ENCODE data around the gene SPRYD3.
"Not testable (repeated sequence)": the region's sequence is repeated elsewhere in the genome, so short reads cannot be mapped to it uniquely, and the experiment has no call there.

Gene SPRYD3, protein sequence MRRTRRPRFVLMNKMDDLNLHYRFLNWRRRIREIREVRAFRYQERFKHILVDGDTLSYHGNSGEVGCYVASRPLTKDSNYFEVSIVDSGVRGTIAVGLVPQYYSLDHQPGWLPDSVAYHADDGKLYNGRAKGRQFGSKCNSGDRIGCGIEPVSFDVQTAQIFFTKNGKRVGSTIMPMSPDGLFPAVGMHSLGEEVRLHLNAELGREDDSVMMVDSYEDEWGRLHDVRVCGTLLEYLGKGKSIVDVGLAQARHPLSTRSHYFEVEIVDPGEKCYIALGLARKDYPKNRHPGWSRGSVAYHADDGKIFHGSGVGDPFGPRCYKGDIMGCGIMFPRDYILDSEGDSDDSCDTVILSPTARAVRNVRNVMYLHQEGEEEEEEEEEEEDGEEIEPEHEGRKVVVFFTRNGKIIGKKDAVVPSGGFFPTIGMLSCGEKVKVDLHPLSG

GRCh38 chr12:53079226-53080117, at the start of gene SPRYD3:
Gene SPRYD3 (minus strand): TSS chr12:53079390. CDS start chr12:53079333, 57 bp downstream.
- peak; percentile 91 to 96 (median 92) for DNase-seq (ENCODE audit: low read depth in 4 of 4, low spot score in 1 of 4)

DNA sequence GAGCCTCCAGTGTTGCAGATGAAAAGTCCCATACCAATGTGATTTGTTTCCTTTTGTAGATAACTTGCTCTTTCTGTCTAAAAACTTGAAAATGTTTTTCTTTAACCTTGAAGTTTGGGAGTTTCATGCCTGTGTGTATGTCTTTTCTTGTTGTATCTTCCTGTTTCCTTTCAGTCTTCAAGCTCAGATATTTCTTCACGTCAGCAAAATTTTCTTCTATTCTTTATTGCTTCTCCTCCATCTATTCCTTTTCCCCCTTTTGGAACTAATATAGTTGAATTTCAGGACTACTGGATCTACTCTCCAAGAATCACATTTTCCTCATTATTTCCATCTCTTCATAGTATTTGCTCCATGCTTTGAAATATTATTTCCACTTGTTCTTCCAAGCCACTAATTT, 48.0 kb upstream of the SPRYD3 start:
- no peak for DNase-seq (ENCODE audit: low read depth in 4 of 4, low spot score in 1 of 4)

DNA sequence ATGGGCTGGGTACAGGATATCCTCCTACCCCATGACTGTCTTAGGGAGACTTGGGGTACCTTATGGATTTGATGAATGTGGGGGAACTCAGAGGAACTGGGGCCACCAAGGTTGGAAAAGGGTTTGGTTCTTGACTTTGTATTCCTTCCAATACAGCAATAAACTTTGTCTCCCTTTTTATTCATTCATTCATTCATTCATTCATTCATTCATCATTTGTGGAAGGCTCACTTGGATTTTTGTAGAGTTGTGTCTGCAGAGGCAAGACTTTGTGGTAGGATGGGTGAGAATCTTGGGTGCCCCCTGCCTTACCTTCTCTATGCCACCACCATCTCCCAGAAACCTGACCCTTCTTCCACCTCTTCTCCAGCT, 45.1 kb upstream of the SPRYD3 start:
- DNase-seq (ENCODE audit: low read depth in 4 of 4, low spot score in 1 of 4), result no peak

DNA sequence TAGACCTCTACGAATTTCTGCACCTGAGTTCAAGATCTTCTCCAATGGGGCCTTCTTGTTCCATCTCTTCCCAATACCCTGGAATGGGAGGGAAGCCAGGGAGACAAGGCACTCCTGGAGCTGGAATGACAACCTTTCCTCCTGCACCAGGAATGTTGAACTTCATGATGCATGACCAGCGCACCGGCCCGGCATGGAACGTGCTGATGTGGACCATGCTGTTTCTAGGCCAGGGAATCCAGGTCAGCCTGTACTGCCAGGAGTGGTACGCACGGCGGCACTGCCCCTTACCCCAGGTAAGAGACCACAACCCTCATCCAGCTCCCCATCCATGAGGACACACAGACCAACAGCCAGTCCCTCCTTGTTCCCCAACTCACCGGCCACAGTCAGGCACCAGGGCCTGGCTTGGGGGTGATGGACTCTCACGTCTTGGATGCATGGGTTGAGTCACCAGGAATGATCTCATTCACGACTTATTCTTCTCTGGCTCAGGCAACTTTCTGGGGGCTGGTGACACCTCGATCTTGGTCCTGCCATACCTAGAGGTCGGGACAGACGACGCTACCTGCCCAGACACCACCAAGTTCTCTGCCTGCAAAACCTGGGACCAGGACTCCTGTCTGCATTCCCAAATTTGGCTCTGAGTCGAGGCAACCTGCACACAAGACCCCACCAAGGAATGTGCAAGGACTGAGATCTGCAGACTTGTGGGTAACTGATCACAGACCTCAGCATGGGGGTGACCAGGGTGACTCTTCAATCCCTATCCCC, 44.6 kb upstream of the SPRYD3 start:
- no peak for DNase-seq (ENCODE audit: low read depth in 4 of 4, low spot score in 1 of 4)

GRCh38 chr12:53122961-53123468, 43.8 kb upstream of the SPRYD3 start:
- no peak for DNase-seq (ENCODE audit: low read depth in 4 of 4, low spot score in 1 of 4)

DNA sequence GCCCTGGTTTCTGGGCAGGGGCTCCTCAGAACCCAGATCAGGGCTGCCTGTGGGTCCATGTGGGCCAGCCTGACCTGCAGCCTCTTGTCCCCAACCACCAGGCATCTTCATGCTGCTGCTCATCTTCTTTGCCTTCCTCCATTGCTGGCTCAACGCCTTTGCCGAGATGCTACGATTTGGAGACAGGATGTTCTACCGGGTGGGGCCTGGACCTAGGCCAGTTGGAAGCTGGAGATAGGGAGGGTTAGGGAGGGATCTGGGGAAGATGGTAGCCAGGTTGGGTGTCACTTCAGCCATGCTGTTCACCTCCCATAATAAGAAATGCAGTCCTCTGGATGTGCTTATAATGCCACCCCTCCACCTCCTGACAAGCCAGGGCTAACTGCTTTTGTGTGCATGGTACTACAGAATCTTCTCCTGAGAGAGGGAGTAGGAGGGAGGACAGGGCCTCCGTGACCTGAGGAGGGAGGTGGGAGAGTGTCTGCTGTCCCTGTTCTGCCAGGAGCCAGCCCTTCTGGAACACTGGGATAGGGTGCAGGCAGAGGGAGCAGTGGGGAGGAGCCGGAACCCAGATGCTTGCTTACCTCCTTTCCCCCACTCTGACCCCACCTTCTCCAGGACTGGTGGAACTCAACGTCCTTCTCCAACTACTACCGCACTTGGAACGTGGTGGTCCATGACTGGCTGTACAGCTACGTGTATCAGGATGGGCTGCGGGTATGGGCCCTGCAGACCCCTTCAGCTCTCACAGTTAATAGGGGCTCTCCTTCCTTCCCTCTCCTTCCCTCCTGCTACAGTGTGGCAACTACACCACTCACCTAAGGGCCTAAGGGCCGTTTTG, 41.7 kb upstream of the SPRYD3 start:
- DNase-seq (ENCODE audit: low read depth in 4 of 4, low spot score in 1 of 4), result no peak

DNA sequence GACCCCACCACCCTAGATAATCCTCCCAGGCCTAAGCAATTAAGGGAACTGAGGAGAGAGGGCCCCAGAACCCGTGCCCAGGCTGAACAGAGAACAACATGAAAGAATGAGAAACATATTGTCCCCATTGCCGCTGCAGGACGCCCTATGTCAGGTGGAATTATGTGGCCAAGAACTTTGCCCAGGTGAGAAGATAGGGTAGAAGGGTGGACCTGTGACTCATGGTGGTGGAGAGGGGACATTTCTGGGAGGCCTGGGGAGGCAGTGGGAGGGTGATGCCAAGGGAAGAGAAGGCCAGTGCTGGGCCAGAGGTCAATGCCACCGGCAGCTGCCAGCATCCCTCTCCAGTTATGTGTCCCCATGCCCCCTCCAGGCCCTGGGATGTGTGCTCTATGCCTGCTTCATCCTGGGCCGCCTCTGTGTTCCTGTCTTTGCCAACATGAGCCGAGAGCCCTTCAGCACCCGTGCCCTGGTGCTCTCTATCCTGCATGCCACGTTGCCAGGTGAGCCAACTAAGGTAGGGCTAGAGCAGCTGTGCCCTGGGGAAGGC, 39.6 kb upstream of the SPRYD3 start:
- no peak for DNase-seq (ENCODE audit: low read depth in 4 of 4, low spot score in 1 of 4)

DNA sequence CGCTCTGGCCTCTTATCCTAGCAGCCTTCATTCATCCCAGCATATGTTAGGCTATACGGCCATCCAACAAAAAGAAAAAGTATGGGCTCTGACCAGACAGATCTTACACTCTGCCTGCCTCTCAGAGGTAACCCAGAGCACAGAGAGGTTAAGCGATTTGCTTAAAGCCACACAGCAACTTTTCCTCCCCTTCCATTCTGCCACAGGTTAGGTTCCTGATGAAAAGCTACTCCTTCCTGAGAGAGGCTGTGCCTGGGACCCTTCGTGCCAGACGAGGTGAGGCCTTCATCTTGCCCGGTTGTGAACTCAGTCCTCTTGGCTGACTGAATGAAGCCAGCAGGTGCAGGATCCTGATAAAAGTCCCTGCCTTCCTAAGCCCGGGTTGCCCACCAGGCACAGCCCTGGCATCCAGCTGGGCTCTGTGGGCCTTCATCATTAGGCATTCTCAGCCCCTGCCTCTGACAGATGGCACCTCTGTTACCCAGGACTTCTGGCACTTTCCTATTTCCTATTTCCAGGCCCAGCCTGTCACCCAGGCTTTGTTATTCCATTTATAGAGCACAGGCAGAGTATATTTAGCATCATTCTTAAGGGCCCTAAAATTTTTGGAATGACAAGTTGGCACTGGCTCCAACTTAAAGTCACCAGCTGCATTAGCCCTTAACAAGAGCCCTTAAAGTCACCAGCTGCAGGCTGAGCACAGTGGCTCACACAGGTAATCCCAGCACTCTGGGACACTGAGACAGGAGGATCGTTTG, 36.9 kb upstream of the SPRYD3 start:
- DNase-seq (ENCODE audit: low read depth in 4 of 4, low spot score in 1 of 4), result no peak

DNA sequence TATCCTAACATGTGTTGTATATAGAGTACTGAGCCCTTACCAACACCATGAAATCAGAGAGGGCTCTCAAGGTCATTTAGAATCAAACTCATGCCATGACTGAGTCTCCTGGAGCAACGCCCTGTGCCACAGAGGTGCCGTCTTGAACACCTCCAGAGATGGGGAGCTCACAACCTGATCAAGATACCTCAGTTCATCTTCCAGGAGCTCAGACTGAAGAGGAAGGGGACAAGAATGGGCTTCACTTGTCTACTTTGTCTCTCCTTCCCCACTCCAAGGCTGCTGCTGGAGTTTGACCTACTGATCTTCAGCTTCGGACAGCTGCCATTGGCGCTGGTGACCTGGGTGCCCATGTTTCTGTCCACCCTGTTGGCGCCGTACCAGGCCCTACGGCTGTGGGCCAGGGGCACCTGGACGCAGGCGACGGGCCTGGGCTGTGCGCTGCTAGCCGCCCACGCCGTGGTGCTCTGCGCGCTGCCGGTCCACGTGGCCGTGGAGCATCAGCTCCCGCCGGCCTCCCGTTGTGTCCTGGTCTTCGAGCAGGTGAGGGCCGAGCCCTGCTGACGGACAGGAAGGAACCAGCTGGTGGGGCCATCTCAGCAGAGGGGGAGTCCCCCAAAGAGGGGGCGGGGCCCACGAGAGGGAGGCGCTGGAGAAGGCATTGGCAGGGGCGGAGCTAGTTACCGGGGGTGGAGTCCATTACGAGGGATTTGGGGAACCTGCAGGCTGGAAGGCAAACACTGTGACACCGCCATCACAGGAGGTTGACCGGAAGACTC, 36.1 kb upstream of the SPRYD3 start:
- DNase-seq (ENCODE audit: low read depth in 4 of 4, low spot score in 1 of 4), result no peak

DNA sequence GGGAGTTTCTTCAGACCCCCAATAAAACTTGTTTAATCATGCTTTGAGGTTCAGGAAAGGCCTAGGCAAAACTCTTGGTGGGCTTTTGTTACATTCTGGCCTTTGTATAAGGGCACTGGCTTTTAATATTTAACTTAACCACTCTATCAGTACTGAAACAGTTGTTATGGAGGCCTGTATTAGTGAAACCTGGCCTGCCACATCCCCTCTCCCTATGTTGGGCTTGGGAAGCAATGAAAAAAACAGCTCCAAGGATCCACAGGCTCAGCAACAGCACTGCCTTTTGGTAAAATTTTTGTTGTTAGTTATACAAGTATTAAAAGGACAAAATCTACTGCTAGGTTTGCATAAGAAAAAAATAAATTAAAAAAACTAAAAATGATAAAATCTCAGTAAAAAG, 34.8 kb upstream of the SPRYD3 start:
- no peak for DNase-seq (ENCODE audit: low read depth in 4 of 4, low spot score in 1 of 4)

DNA sequence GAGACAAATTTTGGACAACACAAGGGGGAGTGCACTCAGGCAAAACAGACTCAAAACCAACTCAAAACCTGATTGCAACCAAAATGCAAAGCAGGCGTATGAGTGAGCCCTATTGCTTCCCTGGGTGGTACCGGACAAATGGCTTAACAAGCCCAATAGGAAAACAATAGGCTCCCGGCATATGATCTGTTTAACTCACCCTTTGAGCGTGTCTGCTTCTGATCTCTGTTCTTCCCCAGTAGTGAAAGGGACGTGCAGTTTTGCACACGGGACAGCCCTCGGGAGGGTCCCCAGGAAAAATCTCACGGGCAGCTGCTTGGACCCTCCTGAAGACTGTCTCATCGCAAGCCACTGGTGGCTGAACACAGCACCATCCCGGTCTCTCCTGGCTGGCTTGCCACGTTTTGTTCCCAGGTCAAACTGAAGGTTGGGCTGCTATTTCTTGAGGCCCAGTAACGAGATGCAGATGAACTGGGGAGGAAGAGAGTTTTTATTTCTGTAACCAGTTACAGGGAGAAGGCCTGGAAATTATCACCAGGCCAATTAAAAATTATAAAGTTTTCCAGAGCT, 34.0 kb upstream of the SPRYD3 start:
- DNase-seq (ENCODE audit: low read depth in 4 of 4, low spot score in 1 of 4), result no peak

GRCh38 chr12:53112431-53112830, 33.2 kb upstream of the SPRYD3 start:
- DNase-seq (ENCODE audit: low read depth in 4 of 4, low spot score in 1 of 4), result not testable (repeated sequence)

DNA sequence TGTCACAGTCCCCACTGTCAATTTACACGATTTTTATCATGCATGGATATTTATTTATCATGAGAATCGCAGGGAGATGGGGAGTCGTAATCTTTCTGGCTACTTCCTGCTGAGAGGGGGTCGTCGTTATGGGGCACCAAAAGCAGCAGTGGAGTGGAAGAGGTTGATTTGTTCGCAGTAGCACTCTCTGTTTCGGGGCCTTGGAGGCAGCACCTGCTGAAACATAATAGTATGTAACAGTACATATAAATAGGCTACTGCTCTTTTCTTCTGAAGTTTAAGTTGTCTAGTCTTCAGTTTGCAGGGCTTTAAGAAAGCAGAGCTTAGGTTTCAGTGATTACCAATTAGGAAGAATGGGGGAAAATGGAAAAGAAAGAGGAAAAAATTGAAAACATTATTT, 27.9 kb upstream of the SPRYD3 start:
- no peak for DNase-seq (ENCODE audit: low read depth in 4 of 4, low spot score in 1 of 4)

GRCh38 chr12:53105712-53106439, 26.7 kb upstream of the SPRYD3 start:
- no peak for DNase-seq (ENCODE audit: low read depth in 4 of 4, low spot score in 1 of 4)

GRCh38 chr12:53105256-53105655, 26.1 kb upstream of the SPRYD3 start:
- no peak for DNase-seq (ENCODE audit: low read depth in 4 of 4, low spot score in 1 of 4)

DNA sequence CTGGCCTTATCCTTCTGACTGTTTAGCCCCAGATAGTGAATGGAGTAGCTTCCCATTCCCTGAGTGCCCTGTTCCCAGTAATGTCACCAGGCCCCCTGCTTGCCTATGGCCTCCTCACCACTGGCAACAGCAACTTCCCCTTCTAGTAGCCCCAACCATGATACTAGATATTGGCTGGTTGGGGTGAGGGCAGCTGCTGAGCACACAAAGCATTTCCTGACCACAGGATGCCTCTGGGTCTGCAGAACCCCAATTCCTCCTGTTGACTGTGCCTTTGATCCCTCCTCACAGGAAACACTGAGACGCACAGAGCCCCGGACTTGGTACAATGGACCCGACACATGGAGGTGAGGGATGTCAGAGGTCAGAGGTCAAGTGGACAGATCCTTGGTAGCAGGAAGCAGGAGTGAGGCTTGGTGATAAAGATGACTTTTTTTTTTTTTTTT, 24.7 kb upstream of the SPRYD3 start:
- no peak for DNase-seq (ENCODE audit: low read depth in 4 of 4, low spot score in 1 of 4)
